HEK293 (cell line): ENCODE measurements around the gene CAMKK1.

ENCODE experiments used
- EGR2 ChIP-seq: fragments of 450-650 bp; formaldehyde crosslinking; IDR thresholded peaks from 2 replicates; pipeline ENCODE4 v1.5.1; 2016; ENCODE audit warnings: low read depth, missing biosample characterization, missing genetic modification characterization
- TCF7L2 ChIP-seq: IDR thresholded peaks from 2 replicates; pipeline ENCODE4 v1.6.1; 2011; ENCODE audit warnings: low read depth, mild to moderate bottlenecking, inconsistent platforms, low read length, moderate library complexity, borderline replicate concordance
- ZBTB7A ChIP-seq: fragments of 450-650 bp; formaldehyde crosslinking; IDR thresholded peaks from 2 replicates; pipeline ENCODE4 v1.5.1; 2016; ENCODE audit warnings: low read depth, missing biosample characterization, missing genetic modification characterization
- ZFHX2 ChIP-seq: fragments of 450-650 bp; formaldehyde crosslinking; conservative IDR thresholded peaks from 2 replicates; pipeline ENCODE4 v1.5.1; 2016; ENCODE audit warnings: missing biosample characterization, missing genetic modification characterization
- ZNF174 ChIP-seq: fragments of 450-650 bp; formaldehyde crosslinking; IDR thresholded peaks from 2 replicates; pipeline ENCODE4 v1.5.0; 2017; ENCODE audit warnings: missing biosample characterization, mild to moderate bottlenecking, missing genetic modification characterization
- ZNF394 ChIP-seq: fragments of 450-650 bp; formaldehyde crosslinking; IDR thresholded peaks from 2 replicates; pipeline ENCODE4 v1.5.1; 2016; ENCODE audit warnings: missing biosample characterization, missing genetic modification characterization, mild to moderate bottlenecking, moderate library complexity, borderline replicate concordance
- ZNF549 ChIP-seq: fragments of 450-650 bp; IDR thresholded peaks from 2 replicates; pipeline ENCODE4 v1.5.1; 2018; ENCODE audit warnings: missing biosample characterization, missing genetic modification characterization, mild to moderate bottlenecking, inconsistent platforms, moderate library complexity
- ZNF610 ChIP-seq: fragments of 450-650 bp; formaldehyde crosslinking; IDR thresholded peaks from 2 replicates; pipeline ENCODE4 v1.5.1; 2016; ENCODE audit warnings: missing biosample characterization, missing genetic modification characterization, borderline replicate concordance
- TF ChIP-seq, protein P1 (sequence below): fragments of 450-650 bp; formaldehyde crosslinking; IDR thresholded peaks from 2 replicates; pipeline ENCODE4 v1.5.1; 2016; ENCODE audit warnings: missing biosample characterization, missing genetic modification characterization
- TF ChIP-seq, protein P2 (sequence below): fragments of 450-650 bp; formaldehyde crosslinking; IDR thresholded peaks from 2 replicates; pipeline ENCODE4 v1.5.1; 2016; ENCODE audit warnings: missing biosample characterization, missing genetic modification characterization
- TF ChIP-seq, protein P3 (sequence below): fragments of 450-650 bp; formaldehyde crosslinking; IDR thresholded peaks from 2 replicates; pipeline ENCODE4 v1.5.1; 2016; ENCODE audit warnings: missing biosample characterization, missing genetic modification characterization
- TF ChIP-seq, protein P4 (sequence below): fragments of 450-650 bp; formaldehyde crosslinking; IDR thresholded peaks from 2 replicates; pipeline ENCODE4 v1.5.1; 2016; ENCODE audit warnings: missing biosample characterization, missing genetic modification characterization

DNA sequence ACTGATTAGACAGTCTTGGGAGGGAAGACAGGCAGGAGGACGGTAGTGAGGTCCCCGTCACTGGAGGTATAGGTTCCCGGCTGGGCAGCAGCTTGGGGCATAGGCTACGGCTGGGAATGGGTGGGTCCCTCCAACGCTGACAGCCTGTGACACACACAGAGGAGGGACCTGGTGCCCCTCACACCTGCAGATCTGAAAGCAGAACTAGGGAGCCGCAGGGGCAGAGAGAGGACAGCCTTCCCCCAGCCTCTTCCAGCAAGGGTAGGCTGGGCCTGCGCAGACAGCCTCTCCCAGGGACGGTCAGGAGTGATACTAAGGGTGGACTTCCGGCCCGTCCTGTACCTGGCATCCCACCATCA lies 21.4 kb upstream of the CAMKK1 start:
- TF ChIP-seq, protein P1, sequence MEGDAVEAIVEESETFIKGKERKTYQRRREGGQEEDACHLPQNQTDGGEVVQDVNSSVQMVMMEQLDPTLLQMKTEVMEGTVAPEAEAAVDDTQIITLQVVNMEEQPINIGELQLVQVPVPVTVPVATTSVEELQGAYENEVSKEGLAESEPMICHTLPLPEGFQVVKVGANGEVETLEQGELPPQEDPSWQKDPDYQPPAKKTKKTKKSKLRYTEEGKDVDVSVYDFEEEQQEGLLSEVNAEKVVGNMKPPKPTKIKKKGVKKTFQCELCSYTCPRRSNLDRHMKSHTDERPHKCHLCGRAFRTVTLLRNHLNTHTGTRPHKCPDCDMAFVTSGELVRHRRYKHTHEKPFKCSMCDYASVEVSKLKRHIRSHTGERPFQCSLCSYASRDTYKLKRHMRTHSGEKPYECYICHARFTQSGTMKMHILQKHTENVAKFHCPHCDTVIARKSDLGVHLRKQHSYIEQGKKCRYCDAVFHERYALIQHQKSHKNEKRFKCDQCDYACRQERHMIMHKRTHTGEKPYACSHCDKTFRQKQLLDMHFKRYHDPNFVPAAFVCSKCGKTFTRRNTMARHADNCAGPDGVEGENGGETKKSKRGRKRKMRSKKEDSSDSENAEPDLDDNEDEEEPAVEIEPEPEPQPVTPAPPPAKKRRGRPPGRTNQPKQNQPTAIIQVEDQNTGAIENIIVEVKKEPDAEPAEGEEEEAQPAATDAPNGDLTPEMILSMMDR (tag by site-specific recombination), result no peak
- TF ChIP-seq ZNF610 (tag by site-specific recombination) (no peak), TCF7L2 (no peak), ZBTB7A (tag by site-specific recombination) (no peak), ZFHX2 (tag by site-specific recombination) (no peak), ZNF394 (tag by site-specific recombination) (no peak), EGR2 (tag by site-specific recombination) (no peak), ZNF549 (tag by site-specific recombination) (no peak), ZNF174 (tag by site-specific recombination) (no peak)
- TF ChIP-seq, protein P2, sequence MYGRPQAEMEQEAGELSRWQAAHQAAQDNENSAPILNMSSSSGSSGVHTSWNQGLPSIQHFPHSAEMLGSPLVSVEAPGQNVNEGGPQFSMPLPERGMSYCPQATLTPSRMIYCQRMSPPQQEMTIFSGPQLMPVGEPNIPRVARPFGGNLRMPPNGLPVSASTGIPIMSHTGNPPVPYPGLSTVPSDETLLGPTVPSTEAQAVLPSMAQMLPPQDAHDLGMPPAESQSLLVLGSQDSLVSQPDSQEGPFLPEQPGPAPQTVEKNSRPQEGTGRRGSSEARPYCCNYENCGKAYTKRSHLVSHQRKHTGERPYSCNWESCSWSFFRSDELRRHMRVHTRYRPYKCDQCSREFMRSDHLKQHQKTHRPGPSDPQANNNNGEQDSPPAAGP (tag by site-specific recombination), result no peak
- TF ChIP-seq, protein P3, sequence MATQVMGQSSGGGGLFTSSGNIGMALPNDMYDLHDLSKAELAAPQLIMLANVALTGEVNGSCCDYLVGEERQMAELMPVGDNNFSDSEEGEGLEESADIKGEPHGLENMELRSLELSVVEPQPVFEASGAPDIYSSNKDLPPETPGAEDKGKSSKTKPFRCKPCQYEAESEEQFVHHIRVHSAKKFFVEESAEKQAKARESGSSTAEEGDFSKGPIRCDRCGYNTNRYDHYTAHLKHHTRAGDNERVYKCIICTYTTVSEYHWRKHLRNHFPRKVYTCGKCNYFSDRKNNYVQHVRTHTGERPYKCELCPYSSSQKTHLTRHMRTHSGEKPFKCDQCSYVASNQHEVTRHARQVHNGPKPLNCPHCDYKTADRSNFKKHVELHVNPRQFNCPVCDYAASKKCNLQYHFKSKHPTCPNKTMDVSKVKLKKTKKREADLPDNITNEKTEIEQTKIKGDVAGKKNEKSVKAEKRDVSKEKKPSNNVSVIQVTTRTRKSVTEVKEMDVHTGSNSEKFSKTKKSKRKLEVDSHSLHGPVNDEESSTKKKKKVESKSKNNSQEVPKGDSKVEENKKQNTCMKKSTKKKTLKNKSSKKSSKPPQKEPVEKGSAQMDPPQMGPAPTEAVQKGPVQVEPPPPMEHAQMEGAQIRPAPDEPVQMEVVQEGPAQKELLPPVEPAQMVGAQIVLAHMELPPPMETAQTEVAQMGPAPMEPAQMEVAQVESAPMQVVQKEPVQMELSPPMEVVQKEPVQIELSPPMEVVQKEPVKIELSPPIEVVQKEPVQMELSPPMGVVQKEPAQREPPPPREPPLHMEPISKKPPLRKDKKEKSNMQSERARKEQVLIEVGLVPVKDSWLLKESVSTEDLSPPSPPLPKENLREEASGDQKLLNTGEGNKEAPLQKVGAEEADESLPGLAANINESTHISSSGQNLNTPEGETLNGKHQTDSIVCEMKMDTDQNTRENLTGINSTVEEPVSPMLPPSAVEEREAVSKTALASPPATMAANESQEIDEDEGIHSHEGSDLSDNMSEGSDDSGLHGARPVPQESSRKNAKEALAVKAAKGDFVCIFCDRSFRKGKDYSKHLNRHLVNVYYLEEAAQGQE (tag by site-specific recombination), result no peak
- TF ChIP-seq, protein P4, sequence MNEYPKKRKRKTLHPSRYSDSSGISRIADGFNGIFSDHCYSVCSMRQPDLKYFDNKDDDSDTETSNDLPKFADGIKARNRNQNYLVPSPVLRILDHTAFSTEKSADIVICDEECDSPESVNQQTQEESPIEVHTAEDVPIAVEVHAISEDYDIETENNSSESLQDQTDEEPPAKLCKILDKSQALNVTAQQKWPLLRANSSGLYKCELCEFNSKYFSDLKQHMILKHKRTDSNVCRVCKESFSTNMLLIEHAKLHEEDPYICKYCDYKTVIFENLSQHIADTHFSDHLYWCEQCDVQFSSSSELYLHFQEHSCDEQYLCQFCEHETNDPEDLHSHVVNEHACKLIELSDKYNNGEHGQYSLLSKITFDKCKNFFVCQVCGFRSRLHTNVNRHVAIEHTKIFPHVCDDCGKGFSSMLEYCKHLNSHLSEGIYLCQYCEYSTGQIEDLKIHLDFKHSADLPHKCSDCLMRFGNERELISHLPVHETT (tag by site-specific recombination), result no peak
